HG03565 (cell line): ENCODE data around the gene ATG7.

ENCODE experiments used
- ATAC-seq: cut with Tn5 transposase; IDR thresholded peaks from one replicate; pipeline ENCODE4 v1.9.1; 2021; ENCODE audit warnings: mild to moderate bottlenecking, moderate library complexity; ENCODE audit not compliant: unreplicated experiment

ATG7 gene

DNA sequence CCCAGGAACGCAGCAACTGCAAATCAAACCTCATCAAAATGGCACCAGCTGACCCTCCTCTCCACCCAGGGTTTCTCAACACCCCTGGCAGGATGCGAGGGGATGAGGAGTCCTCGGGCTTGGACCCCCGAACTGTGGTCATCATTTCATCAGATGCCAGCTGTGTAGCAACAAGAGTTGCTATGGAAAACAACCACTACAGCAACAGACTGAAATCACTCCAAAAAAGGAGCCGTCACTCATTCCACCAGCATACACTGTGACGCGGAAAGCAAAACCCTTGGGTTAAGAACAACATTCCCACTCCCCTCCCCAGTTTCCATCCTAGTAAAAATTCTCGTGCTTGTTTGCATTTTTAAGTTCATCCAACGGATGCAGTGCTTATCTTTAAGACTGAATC lies 331.4 kb downstream of the ATG7 start:
- ATAC-seq = no peak

DNA sequence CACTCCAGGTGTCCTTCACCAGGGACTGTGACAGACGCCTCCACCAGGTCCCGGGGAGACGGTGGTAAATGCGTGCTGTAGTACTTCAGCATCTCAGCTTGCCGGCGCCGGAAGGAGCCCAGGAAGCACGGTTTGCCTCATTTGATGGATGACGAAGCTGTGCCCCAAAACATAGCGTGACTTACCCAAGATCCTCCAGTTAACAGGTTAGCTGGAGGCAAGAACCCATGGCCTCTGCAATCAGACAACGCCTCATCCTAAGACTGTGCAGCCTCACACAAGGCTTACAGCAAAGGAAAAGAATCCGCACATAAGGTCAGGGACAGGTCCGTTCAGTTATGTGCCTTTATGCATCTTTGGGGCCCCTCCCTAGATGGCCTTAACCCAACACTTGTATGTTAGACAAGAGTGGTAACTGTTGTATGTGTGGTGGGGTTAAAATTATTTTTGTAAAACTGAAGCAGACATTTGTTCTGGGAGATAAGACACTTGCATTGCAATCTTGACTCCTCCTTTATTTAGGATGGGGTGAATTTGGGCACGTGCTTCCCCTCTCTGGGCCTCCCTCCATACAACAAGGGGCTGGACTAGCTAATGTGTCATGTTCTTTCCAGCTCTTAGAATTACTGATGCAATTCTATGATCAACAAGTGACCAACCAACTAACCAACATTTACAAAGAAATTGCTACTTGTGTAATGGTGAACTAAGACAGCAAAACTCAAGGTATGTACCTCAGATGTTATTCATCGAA lies 332.1 kb downstream of the ATG7 start:
- ATAC-seq = no peak

GRCh38 chr3:11605398-11605797 lies 333.2 kb downstream of the ATG7 start:
- ATAC-seq = no peak

GRCh38 chr3:11606090-11606784 lies 334.0 kb downstream of the ATG7 start:
- ATAC-seq = no peak

DNA sequence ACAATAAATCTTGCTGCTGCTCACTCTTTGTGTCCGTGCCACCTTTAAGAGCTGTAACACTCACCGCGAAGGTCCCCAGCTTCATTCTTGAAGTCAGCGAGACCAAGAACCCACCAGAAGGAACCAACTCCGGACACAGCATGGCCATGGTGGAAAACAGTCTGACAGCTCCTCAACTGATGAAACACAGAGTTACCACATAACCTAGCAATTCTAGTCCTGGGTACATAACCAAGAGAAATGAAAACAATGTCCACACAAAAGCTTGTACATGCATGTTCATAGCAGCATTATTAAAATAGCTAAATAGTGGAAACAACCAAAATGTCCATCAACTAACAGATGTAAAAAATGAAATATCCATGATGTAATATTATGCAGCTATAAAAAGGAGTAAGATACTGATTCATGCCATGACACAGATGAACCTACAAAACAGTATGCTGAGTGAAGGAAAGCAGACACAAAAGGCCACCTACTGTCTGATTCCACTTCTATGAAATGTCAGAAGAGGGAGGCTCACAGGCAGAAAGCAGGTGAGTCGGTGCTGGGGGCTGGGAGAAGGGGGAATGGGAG lies 334.8 kb downstream of the ATG7 start:
- ATAC-seq = no peak
